B cell (primary cell): Measurements from ENCODE around the gene SRXN1.

Source experiments
- CTCF ChIP-seq: fragments of 200-600 bp; IDR thresholded peaks from one replicate; pipeline ENCODE4 v1.8.0; 2022; ENCODE audit warnings: antibody characterized with exemption, mild to moderate bottlenecking
- EZH2 ChIP-seq: IDR thresholded peaks from 2 replicates; pipeline ENCODE4 v1.6.1; 2012; ENCODE audit warnings: borderline replicate concordance, low read depth, mild to moderate bottlenecking, moderate library complexity, low read length; ENCODE audit not compliant: insufficient read depth, poor library complexity, severe bottlenecking

DNA sequence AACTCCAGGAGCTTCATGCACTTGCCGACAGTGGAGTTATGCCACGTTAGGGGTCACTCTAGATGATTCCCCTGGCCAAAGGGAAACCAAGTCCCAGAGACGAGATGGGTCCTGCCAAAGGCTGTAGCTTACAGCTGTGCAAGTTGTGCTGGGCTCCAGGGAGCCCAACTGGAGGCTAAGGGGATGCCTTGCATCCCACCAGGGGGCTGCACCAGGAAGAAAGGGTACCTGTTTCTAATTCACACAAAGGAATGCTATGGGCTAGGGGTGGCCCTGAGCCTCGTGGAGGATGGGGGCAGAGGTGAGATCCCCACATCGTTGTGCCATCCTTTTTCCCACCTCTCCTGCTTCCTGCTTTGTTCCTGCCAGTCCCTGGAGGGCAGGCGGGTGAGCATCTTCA, 46.3 kb upstream of the SRXN1 start:
- TF ChIP-seq CTCF: no peak
- TF ChIP-seq EZH2: no peak
